Stomach (tissue), 9 donors: ENCODE results near the gene EYA3. TPM values are rescaled to one million over a fixed set of nuclear protein-coding genes. Genes with fewer than 3 reads are reported as not detected.

ENCODE experiments used
- DNase-seq, 2 donors: peaks; one replicate each; pipeline versions ENCODE4 v3.0.0 to v3.0.0-alpha.2; 2013 to 2019
- H3K27ac ChIP-seq, 5 donors: fragments of 200-600 bp in 4 of 5; sonication (generic) in 4 of 5; one replicate each; pipeline ENCODE4 v1.5.1; 2013 to 2019; ENCODE audit warnings: mild to moderate bottlenecking in 1 of 5, moderate library complexity in 1 of 5
- H3K27me3 ChIP-seq, 3 donors: fragments of 200-600 bp; sonication (generic); one replicate each; pipeline ENCODE4 v1.5.1; 2017 to 2019; ENCODE audit warnings: mixed run types in 1 of 3
- H3K36me3 ChIP-seq, 4 donors: fragments of 200-600 bp; sonication (generic); 1 replicate in 3 of 4; 2 replicates in 1 of 4; pipeline ENCODE4 v1.5.1; 2016 to 2019
- H3K4me1 ChIP-seq, 4 donors: fragments of 200-600 bp; sonication (generic); one replicate each; pipeline ENCODE4 v1.5.1; 2016 to 2019
- H3K4me3 ChIP-seq, 4 donors: fragments of 200-600 bp; sonication (generic) in 3 of 4; one replicate each; pipeline ENCODE4 v1.5.1; 2016 to 2019; ENCODE audit warnings: mild to moderate bottlenecking in 1 of 4
- H3K9me3 ChIP-seq, 4 donors: fragments of 200-600 bp; sonication (generic); one replicate each; pipeline ENCODE4 v1.5.1; 2016 to 2019
- EP300 ChIP-seq: sonication (generic); formaldehyde crosslinking; IDR thresholded peaks from one replicate; pipeline ENCODE4 v1.6.1; 2017; ENCODE audit warnings: antibody characterized with exemption
- POLR2A ChIP-seq, 4 donors: fragments of 450-650 bp; IDR thresholded peaks; one replicate each; pipeline ENCODE4 v1.6.1; 2016; ENCODE audit warnings: antibody characterized with exemption in 4 of 4, control low read depth in 2 of 4, mild to moderate bottlenecking in 1 of 4, moderate library complexity in 1 of 4
- POLR2AphosphoS5 ChIP-seq, 3 donors: sonication (generic); formaldehyde crosslinking; IDR thresholded peaks; one replicate each; pipeline ENCODE4 v1.6.1; 2016; ENCODE audit warnings: antibody characterized with exemption in 3 of 3
- WGBS, 5 donors: extraction: QIAGEN DNeasy Blood & Tissue Kit in 3 of 5; methylation state at CpG; one replicate each; pipeline versions ENCODE4 v1.1.5 to v1.1.7; 2013 to 2018; 5-methylcytosine and 5-hydroxymethylcytosine counted together
- intact Hi-C: fragments of 100-400 bp; cut with DNase I; formaldehyde crosslinking; loops from one replicate; pipeline ENCODE4 v1.15.1; 2023; ENCODE audit warnings: low total_unique reads
- polyA plus RNA-seq, 3 donors: library from polyadenylated mRNA; stranded (reverse); fragments of 200-250 nt; gene quantifications; one replicate each; pipeline ENCODE4 v1.2.3, GENCODE V29; 2013
- total RNA-seq, 5 donors: library from RNA; depleted of rRNA; stranded (reverse); fragments of >200 nt; gene quantifications; one replicate each; pipeline versions ENCODE4 v1.1.0 to v1.2.3, GENCODE V29; 2014 to 2016
- TF ChIP-seq, protein P1 (sequence below), 7 experiments: fragments of 450-650 bp in 4 of 7; fragments of 200-600 bp in 3 of 7; sonication (generic) in 3 of 7; IDR thresholded peaks; one replicate each; pipeline ENCODE4 v1.5.1; 2016 to 2019; ENCODE audit warnings: antibody characterized with exemption in 7 of 7, control low read depth in 2 of 7, mild to moderate bottlenecking in 1 of 7
- donor health status: healthy with polysubstance abuse.
- donor health status: Bipolar disorder and iron deficiency.
- donor health status: healthy.

The EYA3 gene
- total and polyA plus RNA-seq, 8 donors, result 2.9 to 38.2 (median 12.5) TPM

DNA sequence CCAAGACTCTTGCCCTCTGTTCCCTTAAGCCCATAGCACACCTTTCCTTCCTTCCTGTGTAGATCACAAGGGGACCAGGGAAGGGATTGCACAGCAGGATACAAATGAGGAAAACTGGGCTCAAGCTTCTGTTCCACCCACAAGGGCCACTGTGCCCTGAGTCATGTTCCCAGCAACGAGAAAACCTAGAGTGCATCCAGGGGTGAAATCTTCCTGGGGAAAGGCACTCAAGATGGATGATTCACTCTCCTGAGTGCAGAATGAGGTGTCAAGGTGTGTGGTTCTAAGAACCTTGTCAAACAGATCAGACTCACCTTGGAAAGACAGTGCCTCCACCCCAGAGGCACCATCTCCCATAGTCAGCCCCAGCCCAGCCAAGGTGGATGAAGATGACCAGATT, 40.7 kb upstream of the EYA3 start:
- Histone ChIP-seq H3K9me3 (no peaks in the 10 kb centered on the region), H3K4me1 (no peaks in the 10 kb centered on the region), H3K27ac (peak overlapping the region in 1 of 5 donors; percentile 20), H3K27me3 (peaks cover 0 to 6% (median 0%) of the 10 kb centered on the region in 3 donors), H3K4me3 (no peak overlapping the region), H3K36me3 (no peaks in the 10 kb centered on the region)
- TF ChIP-seq EP300 (no peak), POLR2A (IDR thresholded peaks at IDR 0.05) (no peak), POLR2AphosphoS5 (IDR thresholded peaks at IDR 0.05) (no peak)
- TF ChIP-seq, protein P1, sequence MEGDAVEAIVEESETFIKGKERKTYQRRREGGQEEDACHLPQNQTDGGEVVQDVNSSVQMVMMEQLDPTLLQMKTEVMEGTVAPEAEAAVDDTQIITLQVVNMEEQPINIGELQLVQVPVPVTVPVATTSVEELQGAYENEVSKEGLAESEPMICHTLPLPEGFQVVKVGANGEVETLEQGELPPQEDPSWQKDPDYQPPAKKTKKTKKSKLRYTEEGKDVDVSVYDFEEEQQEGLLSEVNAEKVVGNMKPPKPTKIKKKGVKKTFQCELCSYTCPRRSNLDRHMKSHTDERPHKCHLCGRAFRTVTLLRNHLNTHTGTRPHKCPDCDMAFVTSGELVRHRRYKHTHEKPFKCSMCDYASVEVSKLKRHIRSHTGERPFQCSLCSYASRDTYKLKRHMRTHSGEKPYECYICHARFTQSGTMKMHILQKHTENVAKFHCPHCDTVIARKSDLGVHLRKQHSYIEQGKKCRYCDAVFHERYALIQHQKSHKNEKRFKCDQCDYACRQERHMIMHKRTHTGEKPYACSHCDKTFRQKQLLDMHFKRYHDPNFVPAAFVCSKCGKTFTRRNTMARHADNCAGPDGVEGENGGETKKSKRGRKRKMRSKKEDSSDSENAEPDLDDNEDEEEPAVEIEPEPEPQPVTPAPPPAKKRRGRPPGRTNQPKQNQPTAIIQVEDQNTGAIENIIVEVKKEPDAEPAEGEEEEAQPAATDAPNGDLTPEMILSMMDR (IDR thresholded peaks at IDR 0.05), result no peak
- intact Hi-C loops, result no loop called here
- DNase-seq, result no peak
- WGBS, 5 donors, result 20 to 67% (median 58%) methylated on average over 1 of the region's 1 CpG

DNA sequence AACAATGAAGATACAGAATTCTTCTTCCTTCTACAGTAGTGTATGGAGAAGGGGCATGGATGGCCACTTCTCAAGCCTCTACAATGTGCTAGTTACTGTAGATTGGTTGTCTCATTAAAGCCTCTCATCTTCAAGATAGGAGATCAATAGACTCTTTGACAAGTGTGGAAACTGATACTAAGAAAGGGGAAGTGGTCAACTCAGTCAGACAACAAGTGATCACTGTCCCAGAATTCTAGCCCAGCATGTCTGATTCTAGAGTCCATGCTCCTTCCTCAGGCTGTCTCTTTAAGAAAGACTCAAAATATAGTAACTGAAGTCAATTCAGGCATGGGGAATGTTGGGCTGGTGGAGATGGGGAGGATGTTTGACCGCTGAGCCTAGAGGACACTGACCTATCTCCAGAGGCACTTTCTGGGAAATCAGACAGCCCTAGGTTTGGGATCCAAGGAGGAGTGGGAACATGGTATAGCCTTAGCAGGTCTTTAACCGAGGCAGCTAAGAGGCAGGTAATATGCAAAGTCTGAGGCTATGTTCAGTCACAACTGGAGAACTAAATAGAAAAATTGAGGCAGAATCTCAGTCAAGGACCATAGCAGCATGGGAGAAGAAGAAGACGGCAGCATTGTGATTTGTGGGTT, 39.3 kb upstream of the EYA3 start:
- peaks cover 0 to 8% (median 2%) of the 10 kb centered on the region in 4 donors for H3K4me1 ChIP-seq
- H3K4me3 ChIP-seq, result no peak overlapping the region
- H3K9me3 ChIP-seq, result no peaks in the 10 kb centered on the region
- DNase-seq, result no peak
- H3K27ac ChIP-seq, result peak overlapping the region in 2 of 5 donors; percentile 58 to 64
- intact Hi-C loops, result no loop called here
- WGBS, 5 donors, result 71 to 93% (median 80%) methylated on average over 3 of the region's 3 CpGs
- no peaks in the 10 kb centered on the region for H3K36me3 ChIP-seq
- H3K27me3 ChIP-seq, result peaks cover 0 to 6% (median 0%) of the 10 kb centered on the region in 3 donors
- TF ChIP-seq POLR2A (IDR thresholded peaks at IDR 0.05) (no peak), POLR2AphosphoS5 (IDR thresholded peaks at IDR 0.05) (no peak)

DNA sequence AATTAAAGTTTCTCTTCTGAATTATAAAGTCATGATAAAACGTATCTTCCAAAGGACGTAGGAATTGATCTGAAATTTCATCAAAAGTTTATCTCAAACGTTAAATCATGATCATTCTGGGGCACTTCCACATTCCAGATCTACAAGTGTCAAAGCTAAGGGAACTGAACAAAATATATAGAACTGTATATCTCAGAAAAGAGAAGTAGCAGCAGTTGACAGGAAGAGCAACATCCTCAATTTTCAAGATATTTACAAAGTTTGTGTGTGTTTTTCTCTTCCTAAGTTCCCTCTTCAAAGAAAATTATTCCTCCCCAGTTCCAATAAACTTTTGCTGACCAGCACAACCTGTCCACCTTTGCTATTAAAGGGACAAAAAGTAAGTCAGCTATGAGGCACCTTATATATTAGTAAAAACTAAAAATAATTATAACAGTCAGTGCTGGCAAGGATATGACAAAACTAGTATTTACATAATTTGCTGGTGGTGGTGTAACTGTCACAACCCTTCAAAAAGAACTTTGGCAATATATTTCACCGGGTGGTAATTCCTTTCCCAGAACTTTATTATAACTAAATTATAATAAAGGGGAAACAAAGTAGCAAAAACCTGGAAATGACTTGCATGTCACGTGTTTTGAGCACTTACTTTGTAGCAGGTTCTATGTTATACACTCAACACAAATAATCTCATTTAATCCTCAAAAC, 38.5 kb upstream of the EYA3 start:
- Histone ChIP-seq H3K27ac (peak overlapping the region in 2 of 5 donors; percentile 58 to 64), H3K4me1 (peaks cover 0 to 8% (median 2%) of the 10 kb centered on the region in 4 donors), H3K4me3 (no peak overlapping the region), H3K9me3 (no peaks in the 10 kb centered on the region), H3K27me3 (peaks cover 0 to 6% (median 0%) of the 10 kb centered on the region in 3 donors), H3K36me3 (no peaks in the 10 kb centered on the region)
- TF ChIP-seq POLR2A (IDR thresholded peaks at IDR 0.05), result no peak
- no peak for TF ChIP-seq EP300
- TF ChIP-seq POLR2AphosphoS5 (IDR thresholded peaks at IDR 0.05), result no peak
- TF ChIP-seq, protein P1 (IDR thresholded peaks at IDR 0.05), result no peak
- intact Hi-C loops, result no loop called here
- WGBS, 5 donors, result 67 to 75% (median 72%) methylated on average over 5 of the region's 5 CpGs
- DNase-seq, result no peak

DNA sequence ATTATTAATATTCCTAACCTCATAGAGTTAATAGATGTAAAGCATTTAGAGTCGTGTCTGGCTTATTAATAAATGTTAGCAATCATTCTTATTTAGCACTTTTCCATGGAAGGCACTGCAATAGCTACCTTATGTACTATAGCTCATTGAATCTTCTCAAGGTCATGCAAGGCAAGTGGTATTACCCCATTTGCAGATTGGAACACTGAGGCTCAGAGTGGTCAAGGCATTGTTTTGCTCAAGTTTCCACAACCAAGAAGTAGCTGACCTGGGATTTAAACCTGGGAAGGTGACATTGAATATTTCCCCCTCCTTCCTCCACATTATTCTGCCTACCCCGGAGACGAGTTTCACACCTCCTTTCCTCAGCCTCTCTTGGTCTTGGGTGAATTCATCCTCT, 37.8 kb upstream of the EYA3 start:
- 57 to 74% (median 69%) methylated on average over 3 of the region's 3 CpGs for WGBS, 5 donors
- Histone ChIP-seq H3K4me3 (no peak overlapping the region), H3K4me1 (peaks cover 0 to 8% (median 2%) of the 10 kb centered on the region in 4 donors), H3K27ac (peak overlapping the region in 2 of 5 donors; percentile 21 to 47), H3K36me3 (no peaks in the 10 kb centered on the region), H3K9me3 (no peaks in the 10 kb centered on the region), H3K27me3 (peaks cover 0 to 6% (median 0%) of the 10 kb centered on the region in 3 donors)
- intact Hi-C loops, result no loop called here
- no peak for TF ChIP-seq POLR2A (IDR thresholded peaks at IDR 0.05)
- TF ChIP-seq POLR2AphosphoS5 (IDR thresholded peaks at IDR 0.05), result no peak
- no peak for TF ChIP-seq EP300
- TF ChIP-seq, protein P1 (IDR thresholded peaks at IDR 0.05), result no peak
- no peak for DNase-seq
